Glomerular endothelial cell (primary cell): Measurements from ENCODE around the gene KRT1. TPM values are rescaled to one million over a fixed set of nuclear protein-coding genes. Genes with fewer than 3 reads are reported as not detected.

ENCODE experiments used
- DNase-seq: peaks from one replicate; pipeline ENCODE4 v3.0.0-alpha.2; 2011; ENCODE audit warnings: low read depth, low spot score; ENCODE audit errors: extremely low read depth
- total RNA-seq: library from RNA; depleted of rRNA; stranded (reverse); fragments of >200 nt; gene quantifications from 2 replicates; pipeline ENCODE4 v1.2.3, GENCODE V29; 2015

Gene KRT1
- total RNA-seq, 1 donor from 2014 or later, result not detected

DNA sequence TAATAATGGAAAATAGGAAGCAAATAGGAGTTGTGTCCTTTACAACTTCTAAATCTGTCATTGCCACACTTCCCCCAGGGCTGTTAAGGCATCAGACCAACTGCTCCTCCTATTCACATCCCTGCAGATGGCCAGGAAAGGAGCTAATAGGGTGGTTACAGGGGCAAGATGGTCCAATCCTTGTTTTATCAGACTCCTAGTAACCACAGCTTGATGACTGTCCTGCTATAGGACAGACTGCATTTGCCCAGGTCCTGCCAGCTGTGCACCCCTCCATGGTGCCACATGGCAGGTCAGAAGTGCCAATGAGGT is 17.3 kb downstream of the KRT1 start:
- no peak for DNase-seq

GRCh38 chr12:52662093-52662917 is 17.9 kb downstream of the KRT1 start:
- DNase-seq, result no peak

DNA sequence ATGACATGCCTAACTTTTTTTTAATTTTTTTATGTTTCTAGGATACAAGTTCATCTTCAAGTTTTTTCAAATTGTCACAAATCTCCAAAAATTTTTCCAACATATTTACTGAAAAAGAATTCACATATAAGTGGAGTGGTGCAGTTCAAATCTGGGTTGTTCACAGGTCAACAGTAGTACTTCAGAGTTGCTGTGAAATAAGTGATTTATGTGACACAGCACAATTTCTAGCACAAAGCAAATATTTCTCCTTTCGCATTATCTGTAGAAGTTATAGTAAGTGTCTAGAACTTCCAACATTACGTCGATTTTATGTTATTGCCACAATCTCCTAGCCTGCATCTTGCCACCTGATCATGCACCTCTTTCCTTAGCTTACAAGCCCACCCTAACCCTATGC is 18.5 kb downstream of the KRT1 start:
- no peak for DNase-seq

DNA sequence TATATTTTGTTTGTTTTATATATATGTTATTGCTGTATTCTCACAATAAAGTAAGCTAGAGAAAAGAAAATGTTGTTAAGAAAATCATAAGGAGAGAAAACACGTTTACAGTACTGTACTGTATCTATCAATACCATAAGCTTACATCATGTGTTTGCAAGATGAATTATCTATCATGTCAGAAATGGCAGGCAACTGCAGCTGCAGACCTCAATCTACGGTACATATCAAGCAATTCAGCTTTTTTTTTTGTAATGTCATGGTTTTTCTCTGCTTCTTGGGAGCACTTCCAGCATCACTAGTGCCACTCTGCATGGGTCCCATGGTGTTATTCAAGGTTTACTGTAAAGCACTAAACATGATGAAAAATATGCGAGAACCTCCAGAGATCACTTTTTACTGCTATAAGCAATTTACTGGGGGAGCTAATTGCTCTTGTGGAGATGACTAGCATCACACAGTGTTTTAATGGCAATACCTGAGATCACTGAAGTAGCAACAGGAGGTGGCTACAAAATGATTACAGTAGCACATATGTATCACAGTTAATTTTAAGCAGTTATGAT is 19.2 kb downstream of the KRT1 start:
- no peak for DNase-seq

GRCh38 chr12:52659951-52660350 is 20.3 kb downstream of the KRT1 start:
- no peak for DNase-seq

DNA sequence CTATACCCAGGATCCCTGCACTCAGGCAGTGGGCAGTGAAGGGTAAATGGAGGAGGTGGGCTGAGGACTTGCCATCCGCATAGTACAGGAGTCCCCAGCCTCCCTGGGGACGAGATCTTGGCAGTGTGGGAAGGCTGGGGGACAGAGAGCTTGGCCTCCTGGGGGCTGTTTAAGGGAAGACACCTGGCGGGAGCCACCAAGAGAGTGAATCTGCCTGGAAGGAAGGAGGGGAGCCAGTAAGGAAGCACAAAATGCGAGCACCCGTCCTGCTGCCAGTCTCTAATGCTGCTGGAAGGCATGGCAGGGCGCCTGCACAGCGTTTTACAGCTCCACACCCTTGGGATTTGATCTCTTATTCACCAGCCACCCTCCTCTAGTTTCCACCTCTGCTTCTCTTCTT is 20.8 kb downstream of the KRT1 start:
- DNase-seq, result no peak

GRCh38 chr12:52658196-52658595 is 22.0 kb downstream of the KRT1 start:
- DNase-seq, result no peak

- DNase-seq, result no peak
Measured at GRCh38 chr12:52657250-52657902, 22.8 kb downstream of the KRT1 start.

DNA sequence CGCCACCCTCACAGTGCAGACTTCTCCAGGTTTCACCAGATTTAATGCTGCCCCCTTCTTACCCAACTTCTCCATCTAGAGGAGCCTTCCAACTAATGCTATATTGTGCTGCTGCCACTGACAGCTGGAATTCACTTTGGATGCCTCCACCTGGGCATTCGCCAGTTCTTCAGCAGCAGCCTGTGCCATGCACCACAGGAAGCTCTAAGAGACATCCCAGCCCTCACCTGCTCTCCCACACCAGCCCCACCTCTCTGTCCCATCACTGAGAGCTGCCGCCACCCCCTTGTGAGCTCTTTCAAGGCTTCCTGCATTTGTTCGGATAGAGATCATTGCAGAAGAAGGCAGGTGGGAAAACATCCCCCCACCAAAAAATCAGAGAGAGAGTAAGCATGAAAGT is 23.6 kb downstream of the KRT1 start:
- DNase-seq, result no peak

DNA sequence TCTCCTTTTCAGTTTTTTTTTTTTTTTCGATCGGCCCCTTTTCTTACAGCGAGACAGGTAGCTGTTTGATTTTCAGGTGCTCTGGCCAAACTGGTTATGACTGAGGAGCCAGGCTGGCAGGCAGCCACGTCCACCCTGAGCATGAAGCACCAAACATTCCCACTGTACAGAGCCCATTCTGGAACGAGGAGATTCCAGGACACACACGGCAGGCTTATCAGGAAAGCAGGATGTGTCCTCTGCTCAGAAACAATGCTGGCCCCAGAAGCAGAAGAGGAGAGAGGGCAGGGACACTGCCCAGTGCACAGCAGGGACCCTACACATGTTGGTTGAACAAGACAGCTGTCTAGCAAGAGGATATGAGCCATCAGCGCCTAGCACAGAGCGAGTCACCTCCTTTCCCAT is 24.5 kb downstream of the KRT1 start:
- no peak for DNase-seq

DNA sequence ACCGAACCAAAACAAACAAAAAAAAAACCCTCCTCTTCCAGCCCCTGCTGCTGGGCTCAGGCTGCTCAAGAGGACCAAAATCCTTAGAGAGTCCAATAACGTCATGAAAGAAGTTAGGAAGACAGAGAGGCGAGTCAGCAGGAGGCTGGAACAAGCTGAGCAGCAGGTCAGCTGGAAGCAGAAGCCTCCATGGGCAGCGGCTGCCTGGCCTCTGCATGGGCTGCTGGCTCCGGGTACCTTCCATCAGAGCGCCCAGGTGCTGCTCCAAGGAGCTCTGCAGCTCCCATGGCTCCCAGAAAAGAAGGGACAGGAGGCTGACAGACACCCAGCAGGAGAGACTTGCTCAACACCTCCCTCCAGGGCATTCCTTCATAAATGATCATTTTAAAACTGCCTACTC is 25.0 kb downstream of the KRT1 start:
- DNase-seq, result no peak

GRCh38 chr12:52651726-52652261 is 28.4 kb downstream of the KRT1 start, which contains the start of gene KRT2:
TSS of gene KRT2 (minus strand) at chr12:52652211. CDS start at chr12:52652142, 69 bp downstream.
- no peak for DNase-seq

GRCh38 chr12:52650520-52651081 is 29.6 kb downstream of the KRT1 start:
- no peak for DNase-seq

DNA sequence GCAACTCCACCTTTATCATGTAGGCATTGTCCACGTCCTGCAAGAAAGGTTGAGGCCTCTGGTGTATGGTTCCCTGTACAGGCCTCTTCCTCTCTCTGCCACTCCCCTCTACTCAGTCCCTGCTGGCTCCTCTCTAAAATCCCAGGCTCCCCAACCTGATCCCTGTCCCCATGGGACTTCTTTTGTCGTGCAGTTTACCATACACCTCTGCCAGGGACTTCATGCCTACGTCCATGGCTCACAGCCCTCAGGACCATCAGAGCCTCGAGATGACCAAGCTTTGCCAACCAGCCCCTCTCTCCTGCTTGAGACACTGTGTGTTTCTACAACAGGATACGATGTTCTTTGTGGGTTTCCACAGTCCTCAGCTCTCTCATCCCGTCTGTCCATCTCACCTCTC is 31.1 kb downstream of the KRT1 start:
- no peak for DNase-seq

DNA sequence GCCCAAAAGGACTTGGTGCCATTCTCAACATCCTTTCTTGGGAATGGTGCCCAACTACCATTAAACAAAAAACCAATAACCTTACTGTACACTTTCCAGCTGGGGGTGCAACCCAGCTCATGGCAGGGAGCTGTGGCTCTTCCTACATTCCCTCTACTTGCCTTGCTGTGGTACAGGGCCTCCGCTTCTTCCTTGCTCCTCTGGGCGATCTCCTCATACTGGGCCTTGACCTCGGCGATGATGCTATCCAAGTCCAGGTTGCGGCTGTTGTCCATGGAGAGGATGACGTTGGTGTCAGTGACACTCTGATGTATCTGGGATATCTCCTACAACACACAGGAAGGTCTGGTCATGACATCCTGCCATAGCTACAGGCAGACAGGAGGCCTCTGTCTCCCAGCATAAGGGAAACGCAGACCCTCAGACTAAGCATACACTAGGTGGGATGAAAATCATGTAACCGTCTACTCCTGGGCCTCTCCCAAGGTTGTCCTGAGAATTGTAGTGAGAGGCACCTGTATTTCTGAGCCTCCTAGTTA is 32.1 kb downstream of the KRT1 start:
- no peak for DNase-seq

GRCh38 chr12:52647601-52648000 is 32.6 kb downstream of the KRT1 start:
- DNase-seq, result no peak

DNA sequence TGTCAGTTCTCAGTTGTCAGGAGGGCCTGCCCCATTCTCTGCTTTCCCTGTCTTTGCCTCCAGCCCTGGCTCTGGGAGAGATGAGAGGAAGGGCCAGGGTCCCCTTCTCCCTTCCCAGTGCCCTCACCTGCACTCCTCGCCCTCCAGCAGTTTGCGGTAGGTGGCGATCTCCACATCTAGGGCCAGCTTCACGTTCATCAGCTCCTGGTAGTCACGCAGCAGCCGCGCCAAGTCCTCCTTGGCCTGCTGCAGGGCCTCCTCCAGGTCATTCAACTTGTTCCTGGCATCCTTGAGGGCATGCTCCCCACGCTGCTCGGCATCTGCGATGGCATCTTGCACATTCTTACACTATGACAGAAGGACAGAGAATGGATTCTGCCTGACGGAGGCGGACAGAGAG is 33.6 kb downstream of the KRT1 start:
- no peak for DNase-seq

DNA sequence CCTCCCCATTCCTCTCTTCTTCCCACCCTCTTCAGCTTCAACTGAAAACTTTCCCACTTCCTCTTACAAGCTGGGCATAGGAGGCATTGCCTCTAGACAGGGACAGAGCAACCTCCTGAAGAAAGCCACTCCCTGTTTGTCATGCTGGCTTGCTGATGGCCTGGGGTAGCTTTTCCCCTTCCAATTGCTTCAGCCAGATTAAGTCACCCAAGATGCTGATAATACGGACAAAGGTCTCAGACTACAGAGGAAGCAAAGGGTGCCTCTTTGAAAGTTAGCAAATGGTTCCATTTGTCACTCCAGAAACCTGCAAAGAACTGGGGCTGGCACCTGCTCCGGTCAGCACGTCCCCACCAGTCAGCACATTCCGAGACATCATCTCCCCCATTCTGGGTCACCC is 34.2 kb downstream of the KRT1 start:
- DNase-seq, result no peak

DNA sequence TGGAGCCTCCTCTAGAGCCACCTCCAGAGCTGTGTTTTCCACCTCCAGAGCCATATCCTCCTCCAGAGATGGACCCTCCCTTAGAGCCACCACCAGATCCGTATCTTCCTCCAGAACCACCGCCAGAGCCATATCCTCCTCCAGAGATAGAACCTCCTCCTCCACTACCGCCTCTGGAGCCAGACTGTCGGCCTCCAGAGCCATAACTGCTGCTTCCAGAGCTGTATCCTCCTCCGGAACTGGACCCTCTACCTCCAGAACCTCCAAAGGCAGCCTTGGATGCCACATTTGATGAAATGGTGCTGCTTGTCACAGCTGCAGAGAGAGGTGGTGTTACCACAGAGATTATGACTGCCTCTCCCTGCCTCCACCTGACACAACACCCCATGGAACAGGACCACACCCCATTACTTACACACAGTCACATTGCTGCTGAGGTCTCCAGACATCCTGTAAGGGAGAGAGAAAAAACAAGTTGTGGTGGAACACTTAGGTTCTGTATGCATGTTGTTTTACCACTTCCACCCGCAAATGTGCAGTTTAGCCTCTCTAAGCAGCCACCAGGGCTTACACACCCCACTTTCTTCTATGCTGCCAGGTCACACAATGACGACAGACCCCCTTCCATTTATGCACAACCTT is 35.0 kb downstream of the KRT1 start:
- no peak for DNase-seq

DNA sequence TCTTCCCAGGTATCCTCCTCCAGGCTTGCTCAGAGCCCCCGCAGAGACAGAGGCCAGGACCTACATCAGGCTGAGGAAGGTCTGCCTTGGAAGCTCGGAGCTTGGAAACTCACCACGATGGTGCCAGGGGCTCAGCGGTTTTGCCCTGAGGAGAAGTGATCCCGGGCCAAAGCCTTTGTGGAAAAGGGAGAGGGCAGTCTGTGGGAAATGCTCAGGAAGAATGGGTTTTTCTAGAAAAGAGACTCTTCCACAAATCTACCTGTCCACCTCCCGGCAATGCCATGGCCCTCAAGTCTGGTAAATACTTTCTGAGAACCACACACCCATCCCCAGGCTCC is 36.2 kb downstream of the KRT1 start:
- no peak for DNase-seq
